Right lobe of liver (tissue), 4 donors: ENCODE measurements around the gene IPO11.

ENCODE experiments used
- CTCF ChIP-seq, 4 donors: fragments of 200-600 bp in 3 of 4; fragments of 450-650 bp in 1 of 4; IDR thresholded peaks; one replicate each; pipeline versions ENCODE4 v1.5.1 to v1.8.0; 2016 to 2022; ENCODE audit warnings: antibody characterized with exemption in 4 of 4, mild to moderate bottlenecking in 2 of 4
- POLR2A ChIP-seq: fragments of 450-650 bp; IDR thresholded peaks from one replicate; pipeline ENCODE4 v1.6.1; 2017; ENCODE audit warnings: antibody characterized with exemption, mild to moderate bottlenecking
- donor health status: DM: no; HTN: no; CAD: no.
- donor health status: DM: no; HTN: no; CAD: no.
- donor health status: DM: no; HTN: yes; CAD: no.

GRCh38 chr5:62606878-62607277 lies 194.3 kb downstream of the IPO11 start:
- no peak for TF ChIP-seq POLR2A
- TF ChIP-seq CTCF (IDR thresholded peaks at IDR 0.05): no peak
